ENCODE measurements around the gene POTEI. TPM values are rescaled to one million over a fixed set of nuclear protein-coding genes. Genes with fewer than 3 reads are reported as not detected.
"Not testable (repeated sequence)": the region's sequence is repeated elsewhere in the genome, so short reads cannot be mapped to it uniquely, and the experiment has no call there.

The POTEI gene
- total and polyA plus RNA-seq, 2 experiments from 2014 or later = 0.24 to 0.56 TPM

- H2AFZ ChIP-seq; H3K79me2 ChIP-seq (replicated peaks; ENCODE audit: insufficient read depth); H3K27ac Mint-ChIP-seq; H3K4me1 ChIP-seq (ENCODE audit: insufficient read depth); H4K20me1 ChIP-seq (replicated peaks; ENCODE audit: insufficient read depth); H3F3A ChIP-seq (replicated peaks; ENCODE audit: low read depth); DNase-seq (ENCODE audit: low spot score); H3K9me2 ChIP-seq (ENCODE audit: insufficient read depth); H3K4me1 Mint-ChIP-seq; H3K4me2 ChIP-seq; H3K27ac ChIP-seq (ENCODE audit: low read depth); H3K4me3 ChIP-seq; H3K27me3 ChIP-seq (ENCODE audit: insufficient read depth); ATAC-seq; H3K9me3 Mint-ChIP-seq; H3K27me3 Mint-ChIP-seq (ENCODE audit: insufficient read depth, low read depth, poor library complexity); H3K36me3 ChIP-seq (ENCODE audit: insufficient read depth); H3K36me3 Mint-ChIP-seq (ENCODE audit: low read depth); H3K4me3 Mint-ChIP-seq: not testable (repeated sequence)
Measured at GRCh38 chr2:130452897-130453296, 56.2 kb downstream of the POTEI start.

GRCh38 chr2:130451823-130452222 lies 57.3 kb downstream of the POTEI start:
- H3K36me3 ChIP-seq (ENCODE audit: insufficient read depth); H3K9me3 Mint-ChIP-seq; DNase-seq (ENCODE audit: low spot score); H3K9me2 ChIP-seq (ENCODE audit: insufficient read depth); H4K20me1 ChIP-seq (replicated peaks; ENCODE audit: insufficient read depth); H3F3A ChIP-seq (replicated peaks; ENCODE audit: low read depth); H3K4me1 ChIP-seq (ENCODE audit: insufficient read depth); H3K27me3 Mint-ChIP-seq (ENCODE audit: insufficient read depth, low read depth, poor library complexity); H3K79me2 ChIP-seq (replicated peaks; ENCODE audit: insufficient read depth); H3K4me3 ChIP-seq; H2AFZ ChIP-seq; H3K27ac ChIP-seq (ENCODE audit: low read depth); H3K36me3 Mint-ChIP-seq (ENCODE audit: low read depth); H3K4me3 Mint-ChIP-seq; ATAC-seq; H3K27ac Mint-ChIP-seq; H3K27me3 ChIP-seq (ENCODE audit: insufficient read depth); H3K4me1 Mint-ChIP-seq; H3K4me2 ChIP-seq: not testable (repeated sequence)

- H3K4me1 ChIP-seq (ENCODE audit: insufficient read depth); H3K27me3 Mint-ChIP-seq (ENCODE audit: insufficient read depth, low read depth, poor library complexity); ATAC-seq; H3K27me3 ChIP-seq (ENCODE audit: insufficient read depth); DNase-seq (ENCODE audit: low spot score); H3K27ac Mint-ChIP-seq; H3K36me3 ChIP-seq (ENCODE audit: insufficient read depth); H3K4me3 Mint-ChIP-seq; H3K4me3 ChIP-seq; H3F3A ChIP-seq (replicated peaks; ENCODE audit: low read depth); H2AFZ ChIP-seq; H3K36me3 Mint-ChIP-seq (ENCODE audit: low read depth); H4K20me1 ChIP-seq (replicated peaks; ENCODE audit: insufficient read depth); H3K4me1 Mint-ChIP-seq; H3K27ac ChIP-seq (ENCODE audit: low read depth); H3K9me2 ChIP-seq (ENCODE audit: insufficient read depth); H3K9me3 Mint-ChIP-seq; H3K4me2 ChIP-seq; H3K79me2 ChIP-seq (replicated peaks; ENCODE audit: insufficient read depth): not testable (repeated sequence)
Measured at GRCh38 chr2:130451278-130451677, 57.9 kb downstream of the POTEI start.

GRCh38 chr2:130450366-130450765 lies 58.8 kb downstream of the POTEI start:
- not testable (repeated sequence) for H3K27ac Mint-ChIP-seq; H3K4me3 ChIP-seq; H3K36me3 ChIP-seq (ENCODE audit: insufficient read depth); H3K4me3 Mint-ChIP-seq; H3K27ac ChIP-seq (ENCODE audit: low read depth); H3K36me3 Mint-ChIP-seq (ENCODE audit: low read depth); H3K4me2 ChIP-seq; H2AFZ ChIP-seq; H3K9me2 ChIP-seq (ENCODE audit: insufficient read depth); H3K9me3 Mint-ChIP-seq; H3F3A ChIP-seq (replicated peaks; ENCODE audit: low read depth); H3K79me2 ChIP-seq (replicated peaks; ENCODE audit: insufficient read depth); H3K27me3 ChIP-seq (ENCODE audit: insufficient read depth); H3K4me1 Mint-ChIP-seq; H3K4me1 ChIP-seq (ENCODE audit: insufficient read depth); H3K27me3 Mint-ChIP-seq (ENCODE audit: insufficient read depth, low read depth, poor library complexity); ATAC-seq; DNase-seq (ENCODE audit: low spot score); H4K20me1 ChIP-seq (replicated peaks; ENCODE audit: insufficient read depth)

DNA sequence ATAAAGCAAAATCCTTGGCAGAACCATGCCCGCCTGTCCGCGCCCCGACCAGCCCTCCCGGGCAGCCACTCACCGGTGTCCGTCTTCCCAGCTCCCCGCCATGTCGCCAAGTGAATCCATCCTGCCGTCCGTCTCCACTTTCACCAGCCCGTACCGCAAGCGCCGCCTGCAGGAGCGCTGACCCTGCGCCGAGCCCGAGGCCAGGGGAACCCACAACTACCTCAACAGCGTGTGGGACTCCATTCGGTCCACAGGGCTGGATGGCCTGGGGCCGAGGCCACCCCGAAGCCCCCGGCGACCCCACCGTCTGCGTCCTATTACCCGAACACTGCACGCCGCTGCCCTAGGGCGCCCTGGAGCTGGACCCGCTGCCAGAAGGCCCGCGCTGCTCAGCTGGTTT lies 81.5 kb downstream of the POTEI start:
- not testable (repeated sequence) for H3K27me3 Mint-ChIP-seq (ENCODE audit: insufficient read depth, low read depth, poor library complexity); H3K27me3 ChIP-seq (ENCODE audit: insufficient read depth); H3K27ac ChIP-seq (ENCODE audit: low read depth); H3K36me3 ChIP-seq (ENCODE audit: insufficient read depth); H3K79me2 ChIP-seq (replicated peaks; ENCODE audit: insufficient read depth); H3K4me1 Mint-ChIP-seq; H3K36me3 Mint-ChIP-seq (ENCODE audit: low read depth); H3K9me2 ChIP-seq (ENCODE audit: insufficient read depth); H3F3A ChIP-seq (replicated peaks; ENCODE audit: low read depth); H4K20me1 ChIP-seq (replicated peaks; ENCODE audit: insufficient read depth); H3K9me3 Mint-ChIP-seq; H3K4me1 ChIP-seq (ENCODE audit: insufficient read depth)
- ATAC-seq (peak; percentile 82), DNase-seq (ENCODE audit: low spot score) (peak; percentile 65)
- Mint-ChIP-seq H3K27ac (peak overlapping the region; percentile 93), H3K4me3 (peak overlapping the region; percentile 97)
- peak; percentile 33; the same call in 1 of the 2 replicates for TF ChIP-seq POLR2AphosphoS5 (IDR thresholded peaks at IDR 0.05; ENCODE audit: low read depth)
- 0 out of 2 replicates have a peak, but pooled peaks have one; percentile 19 for TF ChIP-seq CREB1 (CRISPR knock-in tag; IDR thresholded peaks at IDR 0.05; ENCODE audit: low read depth)
- TF ChIP-seq, protein P1, sequence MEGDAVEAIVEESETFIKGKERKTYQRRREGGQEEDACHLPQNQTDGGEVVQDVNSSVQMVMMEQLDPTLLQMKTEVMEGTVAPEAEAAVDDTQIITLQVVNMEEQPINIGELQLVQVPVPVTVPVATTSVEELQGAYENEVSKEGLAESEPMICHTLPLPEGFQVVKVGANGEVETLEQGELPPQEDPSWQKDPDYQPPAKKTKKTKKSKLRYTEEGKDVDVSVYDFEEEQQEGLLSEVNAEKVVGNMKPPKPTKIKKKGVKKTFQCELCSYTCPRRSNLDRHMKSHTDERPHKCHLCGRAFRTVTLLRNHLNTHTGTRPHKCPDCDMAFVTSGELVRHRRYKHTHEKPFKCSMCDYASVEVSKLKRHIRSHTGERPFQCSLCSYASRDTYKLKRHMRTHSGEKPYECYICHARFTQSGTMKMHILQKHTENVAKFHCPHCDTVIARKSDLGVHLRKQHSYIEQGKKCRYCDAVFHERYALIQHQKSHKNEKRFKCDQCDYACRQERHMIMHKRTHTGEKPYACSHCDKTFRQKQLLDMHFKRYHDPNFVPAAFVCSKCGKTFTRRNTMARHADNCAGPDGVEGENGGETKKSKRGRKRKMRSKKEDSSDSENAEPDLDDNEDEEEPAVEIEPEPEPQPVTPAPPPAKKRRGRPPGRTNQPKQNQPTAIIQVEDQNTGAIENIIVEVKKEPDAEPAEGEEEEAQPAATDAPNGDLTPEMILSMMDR (conservative IDR thresholded peaks at IDR 0.05; ENCODE audit: low read depth in 2 of 2) = peak; percentile 23 to 59; a peak in 2 of 4 replicates
- Histone ChIP-seq H3K4me2 (peak overlapping the region; percentile 80), H2AFZ (0 out of 2 replicates have a peak overlapping the region, but pooled peaks have one; percentile 28), H3K4me3 (peak overlapping the region; percentile 78)

- not testable (repeated sequence) for H3K9me3 Mint-ChIP-seq; H3K4me3 ChIP-seq; H3K4me2 ChIP-seq; DNase-seq (ENCODE audit: low spot score); H3K36me3 ChIP-seq (ENCODE audit: insufficient read depth); H4K20me1 ChIP-seq (replicated peaks; ENCODE audit: insufficient read depth); H3K27me3 Mint-ChIP-seq (ENCODE audit: insufficient read depth, low read depth, poor library complexity); H3K36me3 Mint-ChIP-seq (ENCODE audit: low read depth); H3K27ac ChIP-seq (ENCODE audit: low read depth); H3K4me3 Mint-ChIP-seq; ATAC-seq; H3F3A ChIP-seq (replicated peaks; ENCODE audit: low read depth); H3K4me1 ChIP-seq (ENCODE audit: insufficient read depth); H3K79me2 ChIP-seq (replicated peaks; ENCODE audit: insufficient read depth); H3K27ac Mint-ChIP-seq; H2AFZ ChIP-seq; H3K9me2 ChIP-seq (ENCODE audit: insufficient read depth); H3K27me3 ChIP-seq (ENCODE audit: insufficient read depth); H3K4me1 Mint-ChIP-seq
Measured at GRCh38 chr2:130418845-130419244, 90.3 kb downstream of the POTEI start.
